Lung (tissue), 12 donors: ENCODE measurements around the gene DLGAP4. TPM values are rescaled to one million over a fixed set of nuclear protein-coding genes. Genes with fewer than 3 reads are reported as not detected.

Source experiments
- ATAC-seq: fragments of 200-7000 bp; cut with Tn5 transposase; one replicate; pipeline ENCODE4 v1.9.1; 2020; ENCODE audit warnings: moderate number of reproducible peaks; ENCODE audit not compliant: insufficient read depth, low FRiP score
- DNase-seq, 3 donors: peaks; one replicate each; pipeline ENCODE4 v3.0.0-alpha.2; 2013 to 2017
- H3K27ac ChIP-seq, 2 donors: one replicate each; pipeline ENCODE4 v1.5.1; 2013; ENCODE audit warnings: mild to moderate bottlenecking in 2 of 2, moderate library complexity in 2 of 2, control low read depth in 1 of 2, inconsistent platforms in 1 of 2, low read depth in 1 of 2, low read length in 1 of 2
- H3K27me3 ChIP-seq, 3 donors: one replicate each; pipeline ENCODE4 v1.5.1; 2013; ENCODE audit warnings: low read length in 2 of 3; ENCODE audit not compliant: control insufficient read depth in 3 of 3, insufficient read depth in 3 of 3
- H3K36me3 ChIP-seq, 4 donors: one replicate each; pipeline ENCODE4 v1.5.1; 2013; ENCODE audit warnings: low read length in 4 of 4, mild to moderate bottlenecking in 1 of 4, moderate library complexity in 1 of 4; ENCODE audit not compliant: control insufficient read depth in 4 of 4, insufficient read depth in 4 of 4
- H3K4me1 ChIP-seq, 5 donors: one replicate each; pipeline ENCODE4 v1.5.1; 2013; ENCODE audit warnings: low read length in 5 of 5, mild to moderate bottlenecking in 2 of 5, moderate library complexity in 1 of 5; ENCODE audit not compliant: control insufficient read depth in 5 of 5, insufficient read depth in 5 of 5
- H3K4me3 ChIP-seq: one replicate; pipeline ENCODE4 v1.5.1; 2013; ENCODE audit warnings: mild to moderate bottlenecking, control low read depth, moderate library complexity
- H3K9ac ChIP-seq, 2 donors: one replicate each; pipeline ENCODE4 v1.5.1; 2013; ENCODE audit warnings: low read length in 2 of 2, control low read depth in 1 of 2; ENCODE audit not compliant: insufficient read depth in 1 of 2
- H3K9me3 ChIP-seq, 4 donors: one replicate each; pipeline ENCODE4 v1.5.1; 2013; ENCODE audit warnings: low read length in 3 of 4, mild to moderate bottlenecking in 1 of 4, moderate library complexity in 1 of 4; ENCODE audit not compliant: control insufficient read depth in 4 of 4, insufficient read depth in 3 of 4
- WGBS, 2 donors: extraction: QIAGEN DNeasy Blood & Tissue Kit; methylation state at CpG; one replicate each; pipeline ENCODE4 v1.1.7; 2013; 5-methylcytosine and 5-hydroxymethylcytosine counted together
- polyA plus RNA-seq, 2 donors: library from polyadenylated mRNA; stranded (reverse); fragments of 200-250 nt; gene quantifications; one replicate each; pipeline ENCODE4 v1.2.1, GENCODE V29; 2013
- total RNA-seq, 2 donors: library from RNA; depleted of rRNA in 1 of 2; stranded (reverse); fragments of >200 nt in 1 of 2; gene quantifications; one replicate each; pipeline ENCODE4 v1.2.1, GENCODE V29; 2014 to 2021
- TF ChIP-seq, protein P1 (sequence below): IDR thresholded peaks from 2 replicates; pipeline ENCODE4 v1.5.1; 2012; ENCODE audit warnings: mild to moderate bottlenecking; ENCODE audit errors: control extremely low read depth, extremely low read depth
- donor health status: control.
- donor health status: control.
- donor health status: Bipolar disorder and iron deficiency.
- donor health status: healthy.
- donor health status: DM: yes; HTN: yes; CAD: no.

The DLGAP4 gene
- total and polyA plus RNA-seq, 4 donors, result 34.6 to 67.6 (median 35.8) TPM

DNA sequence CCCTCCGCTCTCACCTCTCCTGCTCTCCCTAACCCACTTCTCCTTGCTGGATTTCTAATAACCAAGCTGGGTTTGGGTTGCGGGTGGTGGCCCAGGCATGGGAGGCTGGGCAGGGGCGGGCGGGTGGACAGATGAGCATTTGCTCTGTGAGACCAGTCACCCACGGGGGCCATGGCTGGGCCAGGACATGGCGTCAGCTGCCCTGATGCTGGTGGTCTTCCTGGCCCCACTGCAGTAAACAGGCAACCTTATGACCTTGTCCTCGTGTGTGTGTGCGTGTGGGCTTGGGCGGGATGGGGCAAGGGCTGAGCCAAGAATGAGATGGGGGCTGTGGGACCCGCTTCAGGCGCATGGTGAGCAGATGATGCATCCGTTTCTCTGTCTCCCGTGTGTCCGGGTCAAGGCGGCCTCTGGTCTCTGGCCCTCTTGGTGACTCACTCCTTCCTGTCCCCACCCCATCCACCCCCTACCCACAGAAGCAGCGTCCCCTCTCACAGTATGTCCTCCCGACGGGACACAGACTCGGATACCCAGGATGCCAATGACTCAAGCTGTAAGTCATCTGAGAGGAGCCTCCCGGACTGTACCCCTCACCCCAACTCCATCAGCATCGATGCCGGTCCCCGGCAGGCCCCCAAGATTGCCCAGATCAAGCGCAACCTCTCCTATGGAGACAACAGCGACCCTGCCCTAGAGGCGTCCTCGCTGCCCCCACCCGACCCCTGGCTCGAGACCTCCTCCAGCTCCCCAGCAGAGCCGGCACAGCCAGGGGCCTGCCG, 193.8 kb downstream of the DLGAP4 start:
- no peaks in the 10 kb centered on the region for H3K27me3 ChIP-seq
- TF ChIP-seq, protein P1, sequence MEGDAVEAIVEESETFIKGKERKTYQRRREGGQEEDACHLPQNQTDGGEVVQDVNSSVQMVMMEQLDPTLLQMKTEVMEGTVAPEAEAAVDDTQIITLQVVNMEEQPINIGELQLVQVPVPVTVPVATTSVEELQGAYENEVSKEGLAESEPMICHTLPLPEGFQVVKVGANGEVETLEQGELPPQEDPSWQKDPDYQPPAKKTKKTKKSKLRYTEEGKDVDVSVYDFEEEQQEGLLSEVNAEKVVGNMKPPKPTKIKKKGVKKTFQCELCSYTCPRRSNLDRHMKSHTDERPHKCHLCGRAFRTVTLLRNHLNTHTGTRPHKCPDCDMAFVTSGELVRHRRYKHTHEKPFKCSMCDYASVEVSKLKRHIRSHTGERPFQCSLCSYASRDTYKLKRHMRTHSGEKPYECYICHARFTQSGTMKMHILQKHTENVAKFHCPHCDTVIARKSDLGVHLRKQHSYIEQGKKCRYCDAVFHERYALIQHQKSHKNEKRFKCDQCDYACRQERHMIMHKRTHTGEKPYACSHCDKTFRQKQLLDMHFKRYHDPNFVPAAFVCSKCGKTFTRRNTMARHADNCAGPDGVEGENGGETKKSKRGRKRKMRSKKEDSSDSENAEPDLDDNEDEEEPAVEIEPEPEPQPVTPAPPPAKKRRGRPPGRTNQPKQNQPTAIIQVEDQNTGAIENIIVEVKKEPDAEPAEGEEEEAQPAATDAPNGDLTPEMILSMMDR, result no peak
- DNase-seq (no peak), ATAC-seq (no peak)
- H3K4me1 ChIP-seq, result no peaks in the 10 kb centered on the region
- peaks cover 10 to 53% (median 50%) of the 10 kb centered on the region in 4 donors for H3K36me3 ChIP-seq
- H3K4me3 ChIP-seq, result no peak overlapping the region
- 88 to 90% methylated on average over 31 of the region's 31 CpGs for WGBS, 2 donors
- no peak overlapping the region for H3K9ac ChIP-seq
- H3K27ac ChIP-seq, result peak overlapping the region in 1 of 2 donors; percentile 16
- no peaks in the 10 kb centered on the region for H3K9me3 ChIP-seq

DNA sequence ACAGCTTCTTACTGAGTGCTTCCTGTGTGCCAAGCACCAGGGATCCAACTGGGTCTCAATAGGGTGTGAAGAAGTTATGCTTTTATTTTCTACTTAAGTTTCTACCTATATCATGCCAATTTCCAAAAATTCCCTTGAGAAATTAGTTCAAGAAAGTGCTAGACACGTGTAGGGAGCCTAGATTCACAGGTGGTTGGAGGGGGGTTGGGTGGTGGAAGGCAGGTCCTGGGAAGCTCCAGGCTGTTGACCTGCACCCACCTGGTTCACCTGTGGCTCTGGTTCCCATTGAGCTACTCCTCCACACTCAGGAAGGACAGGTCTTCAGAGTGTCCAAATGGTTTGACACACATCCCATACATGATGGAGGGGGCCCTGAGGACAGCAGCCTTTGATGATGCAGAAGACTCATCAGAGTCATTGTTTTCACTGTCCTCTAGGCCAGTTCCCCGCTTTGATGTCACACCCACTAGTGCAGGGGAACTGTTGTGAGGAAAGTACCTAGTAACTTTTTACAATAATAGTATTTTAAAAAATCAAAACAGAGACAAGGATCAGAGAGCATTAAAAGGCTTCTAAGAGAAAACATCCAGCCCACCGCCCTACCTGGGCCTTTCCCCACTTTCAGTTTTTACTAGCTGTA, 195.3 kb downstream of the DLGAP4 start:
- H3K36me3 ChIP-seq, result peaks cover 15 to 54% (median 48%) of the 10 kb centered on the region in 4 donors
- 71 to 76% methylated on average over 3 of the region's 3 CpGs for WGBS, 2 donors
- H3K9me3 ChIP-seq, result no peaks in the 10 kb centered on the region

DNA sequence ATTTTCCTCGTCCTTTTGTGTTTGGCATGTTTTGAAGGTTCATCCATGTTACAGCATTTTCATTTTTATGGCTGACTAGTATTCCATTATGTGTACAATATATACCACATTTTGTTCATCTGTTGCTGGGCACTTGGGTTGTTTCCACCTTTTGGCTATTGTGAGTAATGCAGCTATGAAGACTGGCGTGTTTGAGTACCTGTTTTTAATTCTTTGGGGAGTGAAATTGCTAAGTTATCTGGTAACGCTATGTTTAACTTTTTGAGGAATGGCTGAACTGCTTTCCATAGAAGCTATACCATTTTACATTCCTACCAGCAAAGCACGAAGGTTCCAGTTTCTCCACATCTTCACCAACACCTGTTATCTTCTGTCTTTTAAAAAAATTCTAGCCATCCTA, 198.2 kb downstream of the DLGAP4 start:
- 78 to 93% methylated on average over 4 of the region's 4 CpGs for WGBS, 2 donors

More for the DNA sequence above, 195.3 kb downstream of the DLGAP4 start:
- ATAC-seq (no peak), DNase-seq (no peak)
- Histone ChIP-seq H3K4me1 (no peaks in the 10 kb centered on the region), H3K27me3 (no peaks in the 10 kb centered on the region), H3K9ac (no peak overlapping the region), H3K27ac (no peak overlapping the region), H3K4me3 (no peak overlapping the region)
- TF ChIP-seq, protein P1, result no peak

More for the DNA sequence above, 198.2 kb downstream of the DLGAP4 start:
- Histone ChIP-seq H3K4me3 (no peak overlapping the region), H3K9ac (no peak overlapping the region), H3K36me3 (peaks cover 21 to 45% (median 29%) of the 10 kb centered on the region in 4 donors), H3K27me3 (no peaks in the 10 kb centered on the region), H3K4me1 (no peaks in the 10 kb centered on the region), H3K9me3 (no peaks in the 10 kb centered on the region), H3K27ac (no peak overlapping the region)
- TF ChIP-seq, protein P1, result no peak
- DNase-seq (no peak), ATAC-seq (no peak)
